DMS53 (cell line): ENCODE measurements around the gene RMDN2.
A peak's percentile ranks its signal among the peaks of the same experiment; 100 is the strongest.
"Not testable (repeated sequence)": the region's sequence is repeated elsewhere in the genome, so short reads cannot be mapped to it uniquely, and the experiment has no call there.

Experiments
- DNase-seq: peaks from one replicate; lab custom pipeline; 2025; lab: John Stamatoyannopoulos, UW

The RMDN2 gene

DNA sequence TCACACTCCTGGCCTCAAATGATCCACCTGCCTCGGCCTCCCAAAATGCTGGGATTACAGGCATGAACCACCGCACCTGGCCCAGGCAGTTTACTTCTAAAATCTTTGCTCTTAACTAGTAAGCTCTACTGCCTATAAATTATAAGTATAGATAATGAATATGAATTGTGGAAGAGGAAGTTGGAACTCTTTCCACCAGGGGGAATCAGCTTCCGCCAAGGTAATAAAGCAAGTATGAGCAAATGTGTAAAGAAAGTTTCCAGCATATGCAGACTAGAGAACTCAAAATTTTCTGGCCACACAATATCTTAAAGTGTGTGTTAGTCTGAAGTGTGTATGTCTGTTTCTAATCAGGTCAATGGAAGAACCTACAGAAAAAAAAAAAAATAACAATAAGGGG lies 68.1 kb downstream of the RMDN2 start:
- no peak for DNase-seq

DNA sequence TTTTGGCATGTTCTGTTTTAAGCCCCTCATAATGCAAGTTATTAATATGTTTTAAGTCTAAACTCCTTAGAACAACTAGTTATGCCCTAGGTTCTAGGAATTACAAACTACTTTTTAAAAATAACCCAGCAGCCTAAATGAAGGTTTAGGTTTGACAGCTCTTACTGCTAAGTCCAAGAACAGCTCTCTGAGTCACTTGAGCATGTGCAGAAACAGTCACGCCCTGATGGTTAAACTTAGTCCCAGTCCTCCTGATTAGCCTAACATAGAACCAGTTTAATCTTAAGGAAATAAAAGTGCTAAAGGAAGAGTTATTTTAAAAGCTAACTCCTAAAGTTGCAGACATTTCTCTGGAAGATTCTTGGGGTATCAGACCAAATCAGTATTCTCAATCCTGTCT lies 72.5 kb downstream of the RMDN2 start:
- DNase-seq: no peak

DNA sequence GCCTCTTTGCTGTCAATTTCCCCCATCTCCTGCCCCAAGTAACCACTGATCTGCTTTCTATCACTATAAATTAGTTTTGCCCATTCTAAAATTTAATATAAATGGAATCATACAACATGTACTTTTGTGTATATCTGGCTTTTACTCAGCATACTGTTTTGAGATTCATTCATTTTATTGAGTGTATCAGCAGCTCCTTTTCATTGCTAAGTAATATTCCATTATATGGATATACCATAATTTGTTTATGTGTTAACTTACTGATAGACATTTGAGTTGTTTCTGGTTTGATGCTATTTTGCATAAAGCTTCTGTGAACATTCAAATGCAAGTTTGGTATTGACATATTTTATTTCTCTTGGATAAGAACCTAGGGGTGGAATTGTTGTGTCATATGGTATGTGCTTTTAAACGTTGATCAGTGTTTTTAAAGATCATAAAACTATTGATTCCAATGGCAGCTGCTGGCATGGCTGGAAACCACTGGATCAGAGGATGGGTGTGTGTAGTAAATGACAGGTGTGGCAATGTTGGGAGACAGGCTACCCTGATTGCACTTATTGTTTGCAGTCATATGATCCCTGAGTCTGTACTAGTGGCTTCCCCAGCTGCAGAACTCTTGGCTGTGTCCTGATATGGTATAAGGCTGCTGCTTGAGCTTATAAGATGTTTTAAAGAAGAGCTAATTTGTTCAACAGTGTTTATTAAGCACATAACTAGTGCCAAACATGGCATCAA lies 75.6 kb downstream of the RMDN2 start:
- DNase-seq: no peak

DNA sequence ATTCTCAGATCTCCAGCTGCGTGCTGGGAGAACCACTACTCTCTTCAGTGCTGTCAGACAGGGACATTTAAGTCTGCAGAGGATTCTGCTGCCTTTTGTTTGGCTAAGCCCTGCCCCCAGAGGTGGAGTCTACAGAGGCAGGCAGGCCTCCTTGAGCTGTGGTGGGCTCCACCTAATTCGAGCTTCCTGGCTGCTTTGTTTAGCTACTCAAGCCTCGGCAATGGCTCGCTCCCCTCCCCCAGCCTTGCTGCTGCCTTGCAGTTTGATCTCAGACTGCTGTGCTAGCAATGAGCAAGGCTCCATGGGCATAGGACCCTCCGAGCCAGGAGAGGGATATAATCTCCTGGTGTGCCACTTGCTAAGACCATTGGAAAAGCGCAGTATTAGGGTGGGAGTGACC lies 85.1 kb downstream of the RMDN2 start:
- not testable (repeated sequence) for DNase-seq

DNA sequence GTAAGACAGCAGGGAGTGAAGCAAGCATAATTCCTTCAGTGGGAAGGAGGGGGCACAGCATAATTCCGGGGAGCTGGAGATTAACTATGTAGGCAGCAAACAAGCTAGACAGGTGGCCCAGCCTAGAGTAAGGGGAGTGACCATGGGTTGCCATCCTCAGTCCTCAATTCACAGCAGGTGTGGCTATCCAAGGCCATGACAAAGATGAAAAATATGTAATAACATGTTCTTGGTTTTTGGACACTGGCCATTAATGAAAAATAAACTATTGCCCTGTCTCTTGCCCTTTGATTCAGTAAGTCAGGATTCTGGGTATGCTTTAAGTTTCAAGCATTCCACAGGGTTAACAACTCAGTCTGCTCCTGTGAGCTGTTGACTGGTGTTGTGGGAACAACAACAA lies 85.9 kb downstream of the RMDN2 start:
- no peak for DNase-seq

DNA sequence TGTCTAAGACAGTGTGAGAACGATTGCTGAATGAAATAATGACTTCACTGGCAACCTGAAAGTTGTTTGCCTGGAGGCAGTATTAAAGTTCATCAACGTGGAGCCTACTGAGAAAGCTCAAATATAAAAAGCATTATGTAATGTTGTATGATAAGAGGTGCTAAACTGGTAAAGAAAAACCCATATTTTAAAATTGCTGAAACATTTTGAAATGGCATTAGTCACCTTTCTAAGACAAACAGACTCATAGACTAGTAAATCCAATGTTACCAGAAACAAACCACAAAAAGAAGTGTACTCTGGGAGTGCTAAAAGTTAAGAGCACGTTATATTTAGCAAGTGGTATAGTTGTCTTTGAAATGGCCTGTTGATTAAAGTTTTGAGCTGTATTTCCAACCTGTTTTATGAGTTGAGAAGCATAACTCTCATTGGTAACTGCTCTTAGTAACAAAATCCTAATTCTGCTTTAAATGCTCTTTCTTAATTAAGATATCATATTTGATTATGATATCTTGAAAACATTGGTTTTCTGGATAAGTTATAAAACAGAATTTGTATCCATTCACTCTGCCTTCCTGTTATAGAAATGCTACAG lies 88.2 kb downstream of the RMDN2 start:
- no peak for DNase-seq

DNA sequence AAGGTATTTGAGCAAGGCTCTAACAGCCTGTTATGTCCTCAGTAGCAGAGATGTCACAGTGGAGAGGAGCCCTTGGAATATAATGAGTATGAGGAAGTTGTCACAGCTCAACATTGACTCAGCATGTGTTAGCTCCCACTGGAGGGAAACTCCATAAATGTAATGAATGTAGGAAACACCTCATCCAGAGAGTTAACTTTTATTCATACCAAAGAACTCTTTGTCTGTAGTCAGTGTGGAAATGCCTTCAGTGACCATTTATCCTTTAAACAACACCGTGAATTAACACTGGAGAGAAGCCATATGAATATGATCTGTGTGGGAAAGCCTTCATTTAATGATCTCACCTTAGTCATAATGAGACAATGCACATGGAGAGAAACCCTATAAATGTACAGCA lies 91.1 kb downstream of the RMDN2 start:
- peak; percentile 5 for DNase-seq

DNA sequence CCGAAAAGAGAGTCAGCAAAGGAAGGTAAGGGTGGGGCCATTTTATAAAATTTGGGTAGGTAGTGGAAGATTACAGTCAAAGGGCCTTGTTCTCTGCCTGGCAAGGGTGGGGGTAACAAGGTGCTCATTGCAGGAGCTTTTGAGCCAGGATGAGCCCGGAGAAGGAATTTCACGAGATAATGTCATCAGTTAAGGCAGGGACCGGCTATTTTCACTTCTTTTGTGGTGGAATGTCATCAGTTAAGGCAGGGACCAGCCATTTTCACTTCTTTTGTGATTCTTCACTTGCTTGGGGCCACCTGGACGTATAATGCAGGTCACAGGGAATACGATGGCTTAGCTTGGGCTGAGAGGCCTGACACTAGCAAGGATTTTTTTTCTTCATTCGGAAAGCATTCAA lies 92.7 kb downstream of the RMDN2 start:
- DNase-seq: no peak

DNA sequence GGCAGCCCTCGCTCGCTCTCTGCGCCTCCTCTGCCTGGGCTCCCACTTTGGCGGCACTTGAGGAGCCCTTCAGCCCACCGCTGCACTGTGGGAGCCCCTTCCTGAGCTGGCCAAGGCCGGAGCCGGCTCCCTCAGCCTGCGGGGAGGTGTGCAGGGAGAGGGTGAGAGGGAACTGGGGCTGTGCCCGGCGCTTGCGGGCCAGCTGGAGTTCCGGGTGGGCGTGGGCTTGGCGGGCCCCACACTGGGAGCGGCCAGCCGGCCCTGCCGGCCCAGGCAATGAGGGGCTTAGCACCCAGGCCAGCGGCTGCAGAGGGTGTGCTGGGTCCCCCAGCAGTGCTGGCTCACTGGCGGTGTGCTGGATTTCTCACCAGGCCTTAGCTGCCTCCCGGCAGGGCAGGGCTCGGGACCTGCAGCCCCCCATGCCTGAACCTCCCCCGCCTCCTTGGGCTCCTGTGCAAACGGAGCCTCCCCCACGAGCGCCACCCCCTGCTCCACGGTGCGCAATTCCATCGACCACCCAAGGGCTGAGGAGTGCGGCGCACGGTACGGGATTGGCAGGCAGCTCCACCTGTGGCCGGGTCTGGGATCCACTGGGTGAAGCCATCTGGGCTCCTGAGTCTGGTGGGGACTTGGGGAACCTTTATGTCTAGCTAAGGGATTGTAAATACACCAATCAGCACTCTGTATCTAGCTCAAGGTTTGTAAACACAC lies 95.4 kb downstream of the RMDN2 start:
- not testable (repeated sequence) for DNase-seq

DNA sequence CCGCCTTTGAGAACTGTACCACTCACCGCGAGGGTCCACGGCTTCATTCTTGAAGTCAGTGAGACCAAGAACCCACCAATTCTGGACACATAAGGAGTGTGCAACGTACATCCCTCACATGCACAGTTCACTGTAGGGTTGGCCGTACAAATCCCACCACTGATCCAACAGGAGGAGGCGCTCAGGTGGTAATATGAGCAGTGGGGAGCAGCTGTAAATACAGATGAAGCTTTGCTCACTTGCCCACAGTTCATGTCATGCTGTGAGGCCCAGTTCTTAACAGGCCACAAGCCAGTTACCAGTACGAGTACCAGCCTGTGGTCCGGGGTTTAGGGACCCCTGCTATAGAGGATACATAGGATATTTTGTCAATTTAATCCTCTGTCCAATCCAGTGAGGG lies 96.5 kb downstream of the RMDN2 start:
- no peak for DNase-seq

DNA sequence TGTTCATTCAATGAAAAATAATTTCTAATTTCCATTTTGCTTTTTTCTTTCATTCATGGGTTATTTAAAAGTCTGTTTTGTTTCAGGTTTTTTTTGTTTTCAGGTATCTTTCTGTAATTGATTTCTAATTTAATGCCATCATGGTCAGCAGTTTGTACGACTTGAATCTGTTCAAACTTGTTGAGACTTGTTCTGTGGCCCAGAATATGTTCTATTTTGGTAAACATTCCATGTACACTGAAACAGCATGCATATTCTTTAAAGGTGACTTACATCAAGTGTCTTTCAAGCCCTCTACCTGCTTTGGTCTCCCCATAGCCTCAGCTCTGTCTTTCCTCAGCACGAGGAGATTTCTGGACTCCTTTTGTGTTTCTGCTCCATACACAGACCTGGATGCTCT lies 101.8 kb downstream of the RMDN2 start:
- no peak for DNase-seq

DNA sequence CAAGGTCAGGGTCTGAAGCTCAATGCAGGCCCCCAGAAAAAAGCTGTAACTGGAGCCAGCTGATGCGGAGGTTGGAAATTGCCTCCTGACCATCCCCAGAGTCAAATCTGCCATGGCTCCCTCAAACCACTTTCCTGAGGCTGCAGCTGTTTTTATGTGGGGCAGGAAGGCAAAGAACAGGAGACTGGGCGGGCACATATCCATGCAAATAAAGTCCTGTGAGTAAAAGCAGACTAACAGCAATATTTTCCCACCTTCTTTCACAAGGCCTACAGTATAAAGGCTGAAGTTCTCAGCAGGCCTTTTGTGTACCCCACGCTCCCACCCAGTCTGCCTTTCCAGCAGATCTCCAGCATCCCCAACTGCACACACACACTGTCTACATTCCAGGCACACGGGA lies 103.7 kb downstream of the RMDN2 start:
- DNase-seq: no peak

DNA sequence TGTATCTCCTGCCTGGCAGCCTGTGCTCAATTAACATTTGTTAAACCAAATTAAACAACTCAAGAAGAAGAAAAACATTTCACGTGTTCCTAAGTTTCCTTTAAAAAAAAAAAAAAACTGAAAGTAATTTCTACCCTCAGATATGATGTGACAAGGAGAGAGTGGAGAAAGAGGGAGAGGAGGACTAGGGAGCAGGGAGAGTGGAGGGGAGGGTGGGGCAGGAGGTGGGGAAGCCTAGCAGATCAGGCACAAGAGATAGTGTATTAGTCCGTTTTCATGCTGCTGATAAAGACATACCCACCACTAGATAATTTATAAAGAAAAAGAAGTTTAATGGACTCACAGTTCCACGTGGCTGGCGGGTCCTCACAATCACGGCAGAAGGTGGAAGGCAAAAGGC lies 104.4 kb downstream of the RMDN2 start:
- no peak for DNase-seq

DNA sequence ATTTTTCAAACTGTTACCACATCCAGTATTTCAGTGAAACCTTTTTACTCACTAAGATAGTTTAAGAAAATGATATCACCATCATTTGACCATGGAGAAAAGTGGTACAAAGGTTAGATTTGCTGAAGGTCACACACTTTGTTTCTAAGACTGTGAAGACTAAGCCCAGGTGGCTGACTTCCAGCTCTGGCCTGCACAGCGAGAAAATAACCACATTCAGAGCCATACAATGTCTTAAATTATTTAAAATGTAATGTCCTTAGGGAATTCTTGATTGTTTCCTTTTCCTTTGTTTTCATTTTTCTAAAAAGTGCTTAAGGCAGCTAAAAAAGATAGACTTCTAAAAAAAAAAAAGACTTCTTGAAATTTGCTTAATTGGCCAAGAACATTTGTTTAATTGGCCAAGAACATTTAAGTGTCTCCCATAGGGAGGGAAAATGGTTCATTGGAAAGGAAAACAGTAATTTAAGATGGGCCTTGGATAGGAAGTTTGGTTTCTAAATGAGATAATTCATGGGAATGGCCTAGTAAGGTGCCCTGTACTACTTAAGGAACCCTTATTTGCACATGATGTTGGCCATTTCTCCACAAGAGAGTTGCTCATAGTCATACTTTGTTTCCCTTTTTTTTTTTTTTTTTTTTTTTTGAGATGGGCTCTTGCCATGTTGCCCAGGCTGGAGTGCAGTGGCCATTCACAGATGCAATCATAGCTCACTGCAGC lies 105.7 kb downstream of the RMDN2 start:
- DNase-seq: no peak

DNA sequence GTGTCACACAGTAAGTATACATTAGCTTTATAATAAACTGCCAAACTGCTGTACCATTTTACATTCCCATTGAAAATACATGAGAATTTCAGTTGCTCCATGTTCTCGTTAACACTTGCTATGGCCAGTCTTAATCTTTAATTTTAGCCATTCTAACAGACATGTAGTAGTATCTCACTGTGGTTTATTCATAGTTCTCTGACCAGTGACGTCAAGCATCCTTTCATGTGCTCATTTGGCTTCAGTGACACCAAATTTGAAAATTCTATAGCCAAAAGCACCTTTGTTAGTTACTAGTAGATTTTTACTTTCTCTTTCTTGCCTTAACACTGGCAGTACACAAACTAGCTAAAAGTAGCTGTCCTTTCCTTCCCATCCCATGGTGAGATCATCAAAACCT lies 107.9 kb downstream of the RMDN2 start:
- DNase-seq: no peak

DNA sequence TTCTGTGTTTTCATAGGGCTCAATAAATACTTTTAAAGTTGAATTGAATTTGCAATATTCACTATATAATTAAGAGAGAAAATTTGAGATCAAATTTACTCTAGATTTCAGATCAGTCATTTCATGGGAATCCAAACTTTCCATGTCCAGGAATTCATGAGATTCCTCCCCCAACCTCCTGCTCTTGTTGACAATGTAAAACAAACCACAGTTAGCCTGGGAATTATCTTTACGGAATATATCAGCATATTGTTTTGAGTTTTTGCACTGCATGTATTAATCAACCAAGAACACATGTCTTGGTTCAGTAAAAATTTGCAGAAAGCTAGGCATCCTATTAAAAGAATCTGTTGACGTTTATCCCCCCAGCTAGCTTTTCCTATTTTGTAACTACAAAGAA lies 108.6 kb downstream of the RMDN2 start:
- no peak for DNase-seq

DNA sequence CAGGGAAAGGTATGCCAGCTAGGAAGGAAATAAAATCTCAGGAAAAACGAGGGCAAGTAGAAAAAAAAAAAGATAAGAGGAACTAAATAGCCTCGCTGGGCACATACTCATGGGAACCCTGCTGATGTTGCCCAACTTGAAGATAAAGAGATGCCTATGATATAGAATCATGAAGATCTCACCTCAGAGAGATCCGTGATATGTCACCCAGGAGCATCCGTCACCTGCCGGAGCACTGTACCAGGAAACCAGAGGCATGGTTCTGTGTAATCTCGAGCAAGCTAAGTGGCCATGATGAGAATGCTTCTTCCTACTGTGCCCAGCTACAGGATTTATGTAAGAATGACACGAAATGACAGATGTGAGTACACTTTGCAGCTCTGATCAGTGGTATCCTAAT lies 110.9 kb downstream of the RMDN2 start:
- no peak for DNase-seq

DNA sequence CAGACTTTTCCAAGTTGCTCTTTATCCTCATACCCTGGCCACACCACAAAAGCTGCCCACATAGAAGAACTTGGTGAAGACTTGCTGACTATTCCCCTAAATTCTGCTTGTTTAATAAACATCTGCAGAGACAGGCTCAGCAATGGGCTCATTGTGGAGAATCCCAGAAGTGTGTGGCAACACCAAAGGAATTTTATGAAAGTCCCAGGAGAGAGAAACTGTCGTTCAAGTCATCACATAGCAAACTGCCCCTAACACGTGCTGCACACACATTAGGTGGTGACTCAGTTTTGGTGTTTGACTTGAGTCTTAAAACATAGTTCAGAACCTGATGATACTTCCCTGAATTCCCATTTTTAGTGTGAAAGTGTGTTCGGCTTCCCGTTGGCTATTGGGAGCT lies 112.2 kb downstream of the RMDN2 start:
- no peak for DNase-seq

DNA sequence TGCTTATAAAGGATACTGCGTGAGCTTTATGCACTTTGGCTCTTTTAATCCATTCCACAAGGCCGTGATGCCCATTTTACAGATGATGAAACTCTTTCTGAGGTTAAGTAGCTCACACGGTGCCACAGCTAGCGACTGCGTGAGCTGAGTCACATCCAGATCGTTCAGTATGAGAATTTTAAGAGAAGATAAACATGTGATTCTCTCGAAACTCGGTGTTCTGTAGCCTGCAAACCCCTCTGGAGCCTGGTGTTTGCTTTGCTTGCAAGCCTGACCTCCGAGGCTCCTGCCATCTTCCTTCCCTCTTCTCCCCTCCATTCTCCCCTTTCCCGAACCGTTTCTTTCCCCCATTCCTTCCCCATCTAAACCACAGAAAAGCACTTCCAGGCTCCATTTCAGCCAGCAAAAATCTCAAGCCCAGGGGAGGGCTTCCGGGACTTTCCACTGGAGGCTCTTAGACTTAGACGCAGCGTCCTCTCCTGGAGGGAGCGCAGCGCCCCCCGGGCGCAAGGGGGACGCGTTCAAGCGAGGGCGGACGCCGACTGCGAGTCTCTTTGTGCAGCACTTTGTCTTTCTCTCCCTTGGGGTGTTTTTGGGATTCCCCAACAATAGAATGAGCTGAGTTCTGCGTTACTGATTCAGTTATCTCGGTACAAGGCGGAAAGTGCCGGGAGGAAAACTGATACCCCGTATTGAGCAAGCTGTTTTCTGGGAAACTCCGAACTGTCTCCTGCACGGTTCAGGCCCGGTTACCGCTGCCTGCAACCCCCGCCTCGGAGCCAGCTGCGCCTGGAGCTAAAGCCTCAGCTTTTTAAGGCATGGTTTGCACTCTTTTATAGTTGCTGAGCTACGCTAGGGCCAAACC lies 112.9 kb downstream of the RMDN2 start:
- DNase-seq: peak; percentile 58

DNA sequence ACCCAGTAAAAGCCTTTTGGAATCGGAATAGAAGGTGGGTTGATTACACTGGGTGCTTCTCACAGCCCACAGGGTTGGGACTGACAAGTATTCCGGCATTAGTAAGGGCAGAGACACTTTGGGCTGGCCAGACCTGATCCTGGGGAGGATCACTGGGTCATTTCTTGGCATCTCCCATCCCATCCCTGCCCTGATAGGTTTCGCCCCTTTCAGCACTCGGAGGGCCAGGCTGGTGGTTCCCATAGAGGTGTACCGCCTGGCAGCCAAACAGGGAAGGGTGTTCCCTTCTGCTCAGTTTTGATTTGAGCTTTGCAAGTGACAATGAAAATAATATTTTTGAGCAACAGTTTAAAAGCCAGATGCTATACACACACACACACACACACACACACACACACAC lies 113.6 kb downstream of the RMDN2 start:
- peak; percentile 24 for DNase-seq

DNA sequence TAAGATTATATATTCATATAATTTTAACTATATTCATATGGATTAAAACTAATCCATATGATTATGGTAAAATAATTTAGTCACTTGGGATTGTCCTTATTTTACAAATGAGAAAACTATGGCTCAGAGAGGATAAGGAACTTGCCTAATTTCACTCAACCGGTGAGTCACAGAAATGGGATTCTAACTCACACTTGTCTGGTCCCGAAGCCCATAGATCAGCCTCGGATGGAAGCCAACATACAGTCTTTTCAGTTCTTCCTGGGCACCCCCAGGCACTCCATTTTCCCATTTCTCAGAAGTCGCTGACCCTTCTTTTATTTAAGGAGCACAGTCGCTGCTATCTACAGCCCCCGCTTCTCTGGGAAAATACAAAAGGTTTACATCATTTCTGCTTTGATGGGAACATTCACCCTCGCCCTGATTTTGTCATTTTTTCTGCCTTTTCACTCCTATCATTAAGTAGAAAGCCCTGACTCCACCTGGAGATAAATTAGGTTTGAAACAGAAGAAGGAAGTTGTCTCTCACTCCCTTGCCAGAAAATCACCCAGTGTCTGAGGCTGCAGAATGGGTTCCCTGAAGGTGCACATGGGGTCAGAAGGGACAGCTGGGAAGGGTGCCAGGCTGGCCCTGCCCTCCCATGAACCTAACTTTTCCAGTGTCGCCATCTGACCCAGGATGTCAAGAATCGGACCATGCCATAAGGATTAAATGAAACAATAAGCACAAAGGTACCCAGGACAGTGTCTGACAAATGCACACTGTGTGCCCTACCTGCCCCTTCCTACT lies 114.2 kb downstream of the RMDN2 start:
- DNase-seq: no peak
